Endothelial cell (in vitro differentiated cells): Measurements from ENCODE around the gene BRF1. TPM values are rescaled to one million over a fixed set of nuclear protein-coding genes. Genes with fewer than 3 reads are reported as not detected.

Experiments
- DNase-seq: peaks from one replicate; pipeline ENCODE4 v3.0.0; 2021; ENCODE audit warnings: low spot score
- H3K27ac Mint-ChIP-seq: one replicate; pipeline ENCODE4 v1.8.0; 2021; ENCODE audit warnings: mixed read lengths, inconsistent platforms; ENCODE audit not compliant: unreplicated experiment
- H3K27me3 Mint-ChIP-seq: one replicate; pipeline ENCODE4 v1.8.0; 2021; ENCODE audit warnings: mild to moderate bottlenecking, moderate library complexity, mixed read lengths, inconsistent platforms; ENCODE audit not compliant: unreplicated experiment
- H3K36me3 Mint-ChIP-seq: one replicate; pipeline ENCODE4 v1.8.0; 2021; ENCODE audit warnings: mild to moderate bottlenecking, low read depth, mixed read lengths, inconsistent platforms; ENCODE audit not compliant: unreplicated experiment
- H3K4me1 Mint-ChIP-seq: one replicate; pipeline ENCODE4 v1.8.0; 2021; ENCODE audit warnings: mild to moderate bottlenecking, mixed read lengths, inconsistent platforms; ENCODE audit not compliant: unreplicated experiment
- H3K4me3 Mint-ChIP-seq: one replicate; pipeline ENCODE4 v1.8.0; 2021; ENCODE audit warnings: mild to moderate bottlenecking, mixed read lengths, inconsistent platforms; ENCODE audit not compliant: unreplicated experiment
- H3K9me3 Mint-ChIP-seq: one replicate; pipeline ENCODE4 v1.8.0; 2021; ENCODE audit warnings: mixed read lengths, inconsistent platforms; ENCODE audit not compliant: unreplicated experiment
- CTCF ChIP-seq: fragments of 200-600 bp; sonication (generic); IDR thresholded peaks from one replicate; pipeline ENCODE4 v1.5.0; 2021; ENCODE audit warnings: antibody characterized with exemption; ENCODE audit not compliant: unreplicated experiment
- total RNA-seq: library from RNA; stranded (reverse); fragmentation: NEBNext Ultra II Directional; extraction: Animal tissue kit (Norgen Biotek cat#: 25700); gene quantifications from one replicate; pipeline ENCODE4 v1.2.1, GENCODE V29; 2021; ENCODE audit not compliant: unreplicated experiment

The BRF1 gene
- total RNA-seq, 1 donor from 2014 or later = 40.9 TPM

- Mint-ChIP-seq H3K4me1 (peaks cover 14% of the 10 kb centered on the region), H3K9me3 (no peaks in the 10 kb centered on the region), H3K27me3 (peaks cover 11% of the 10 kb centered on the region), H3K27ac (no peak overlapping the region), H3K36me3 (peaks cover 4% of the 10 kb centered on the region), H3K4me3 (no peak overlapping the region)
- no peak for TF ChIP-seq CTCF
- DNase-seq = no peak
Observed at GRCh38 chr14:105325303-105325702, 24.5 kb upstream of the BRF1 start.

- peaks cover 4% of the 10 kb centered on the region for H3K36me3 Mint-ChIP-seq
- H3K9me3 Mint-ChIP-seq = no peaks in the 10 kb centered on the region
- TF ChIP-seq CTCF = no peak
- no peak for DNase-seq
- H3K4me1 Mint-ChIP-seq = peaks cover 14% of the 10 kb centered on the region
- no peak overlapping the region for H3K27ac Mint-ChIP-seq
- H3K27me3 Mint-ChIP-seq = peaks cover 11% of the 10 kb centered on the region
- H3K4me3 Mint-ChIP-seq = no peak overlapping the region
Observed at GRCh38 chr14:105324871-105325270, 24.1 kb upstream of the BRF1 start.

- Mint-ChIP-seq H3K27me3 (peaks cover 11% of the 10 kb centered on the region), H3K4me3 (no peak overlapping the region), H3K4me1 (peaks cover 14% of the 10 kb centered on the region), H3K36me3 (peaks cover 4% of the 10 kb centered on the region), H3K9me3 (no peaks in the 10 kb centered on the region), H3K27ac (no peak overlapping the region)
- no peak for DNase-seq
- no peak for TF ChIP-seq CTCF
Observed at GRCh38 chr14:105324080-105324778, 23.4 kb upstream of the BRF1 start.

GRCh38 chr14:105323663-105324062 is 22.9 kb upstream of the BRF1 start:
- H3K27ac Mint-ChIP-seq = no peak overlapping the region
- H3K9me3 Mint-ChIP-seq = no peaks in the 10 kb centered on the region
- no peak overlapping the region for H3K4me3 Mint-ChIP-seq
- peaks cover 7% of the 10 kb centered on the region for H3K27me3 Mint-ChIP-seq
- no peak for DNase-seq
- peaks cover 4% of the 10 kb centered on the region for H3K36me3 Mint-ChIP-seq
- no peak for TF ChIP-seq CTCF
- H3K4me1 Mint-ChIP-seq = peaks cover 14% of the 10 kb centered on the region

- Mint-ChIP-seq H3K4me3 (no peak overlapping the region), H3K27me3 (peaks cover 6% of the 10 kb centered on the region), H3K4me1 (peaks cover 14% of the 10 kb centered on the region), H3K36me3 (peaks cover 4% of the 10 kb centered on the region), H3K9me3 (no peaks in the 10 kb centered on the region), H3K27ac (no peak overlapping the region)
- TF ChIP-seq CTCF = no peak
- no peak for DNase-seq
Observed at GRCh38 chr14:105322791-105323556, 22.2 kb upstream of the BRF1 start.
